Cardiac septum (tissue), 1 donor: ENCODE data around the gene IPO11. TPM values are rescaled to one million over a fixed set of nuclear protein-coding genes. Genes with fewer than 3 reads are reported as not detected.
"Not testable (repeated sequence)": the region's sequence is repeated elsewhere in the genome, so short reads cannot be mapped to it uniquely, and the experiment has no call there.

Experiments used
- DNase-seq: peaks from one replicate; pipeline ENCODE4 v3.0.0-alpha.2; 2020; ENCODE audit warnings: low spot score
- intact Hi-C: fragments of 100-400 bp; cut with DNase I; formaldehyde crosslinking; loops from one replicate; pipeline ENCODE4 v1.14.0; 2022
- total RNA-seq: library from RNA; stranded (reverse); fragmentation: NEBNext Ultra II Directional; extraction: Animal tissue kit (Norgen Biotek cat#: 25700); gene quantifications from one replicate; pipeline ENCODE4 v1.2.1, GENCODE V29; 2021
- donor health status: DM: no; HTN: no; CAD: no.

IPO11 gene
- total RNA-seq, 1 donor from 2014 or later, result 27.4 TPM

DNA sequence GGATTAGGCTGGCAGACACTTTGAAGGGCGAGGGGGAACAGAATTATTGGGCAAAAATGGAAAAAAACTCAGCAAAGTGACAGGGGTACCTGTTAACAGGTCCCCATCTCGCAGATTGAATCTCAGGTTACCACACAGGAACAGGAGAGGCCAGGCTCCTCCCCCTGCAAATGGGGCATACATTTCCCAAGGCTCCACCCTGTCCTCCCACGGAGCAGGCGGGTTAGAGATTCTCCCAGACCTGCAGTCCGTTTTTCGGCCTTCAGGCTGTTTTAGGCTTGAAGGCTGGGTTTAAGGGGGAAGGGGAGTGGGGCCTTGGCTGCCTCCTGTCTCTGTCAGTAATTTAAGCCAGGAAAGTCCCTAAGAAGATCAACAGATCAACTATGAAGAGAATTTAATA is 208.7 kb downstream of the IPO11 start:
- intact Hi-C loops, result loop anchor here (10.0 kb wide), 1 partner anchor 156 kb away; no protein-coding TSS in a partner anchor
- DNase-seq, result no peak

DNA sequence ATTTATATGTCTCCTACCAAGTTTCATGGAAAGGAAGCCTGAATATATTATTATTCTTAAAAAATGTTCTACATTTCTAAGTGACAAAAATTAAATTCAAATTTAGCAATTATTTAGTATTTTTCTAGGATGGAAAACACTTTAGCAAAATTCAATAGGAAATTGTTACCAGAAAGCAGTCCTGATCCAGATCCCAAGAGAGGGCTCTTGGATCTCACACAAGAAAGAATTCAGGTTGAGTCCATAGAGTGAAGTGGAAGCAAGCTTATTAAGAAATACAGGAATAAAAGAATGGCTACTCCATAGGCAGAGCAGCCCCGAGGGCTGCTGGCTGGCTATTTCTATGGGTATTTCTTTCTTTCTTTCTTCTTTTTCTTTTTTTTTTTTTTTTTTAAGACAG is 210.7 kb downstream of the IPO11 start:
- DNase-seq, result no peak
- intact Hi-C loops, result loop anchor here (10.0 kb wide), 1 partner anchor 158 kb away; no protein-coding TSS in a partner anchor

DNA sequence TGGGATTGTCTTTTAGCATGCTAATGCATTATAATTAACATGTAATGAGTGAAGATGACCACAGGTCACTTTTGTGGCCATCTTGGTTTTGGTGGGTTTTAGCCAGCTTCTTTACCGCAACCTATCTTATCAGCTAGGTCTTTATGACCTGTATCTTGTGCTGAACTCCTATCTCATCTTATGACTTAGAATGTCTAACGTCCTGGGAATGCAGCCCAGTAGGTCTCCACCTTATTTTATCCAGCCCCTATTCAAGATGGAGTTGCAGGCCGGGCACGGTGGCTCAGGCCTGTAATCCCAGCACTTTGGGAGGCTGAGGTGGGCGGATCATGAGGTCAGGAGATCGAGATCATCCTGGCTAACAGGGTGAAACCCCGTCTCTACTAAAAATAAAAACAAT is 211.9 kb downstream of the IPO11 start:
- not testable (repeated sequence) for DNase-seq
- intact Hi-C loops, result loop anchor here (10.0 kb wide), 1 partner anchor 160 kb away; no protein-coding TSS in a partner anchor

DNA sequence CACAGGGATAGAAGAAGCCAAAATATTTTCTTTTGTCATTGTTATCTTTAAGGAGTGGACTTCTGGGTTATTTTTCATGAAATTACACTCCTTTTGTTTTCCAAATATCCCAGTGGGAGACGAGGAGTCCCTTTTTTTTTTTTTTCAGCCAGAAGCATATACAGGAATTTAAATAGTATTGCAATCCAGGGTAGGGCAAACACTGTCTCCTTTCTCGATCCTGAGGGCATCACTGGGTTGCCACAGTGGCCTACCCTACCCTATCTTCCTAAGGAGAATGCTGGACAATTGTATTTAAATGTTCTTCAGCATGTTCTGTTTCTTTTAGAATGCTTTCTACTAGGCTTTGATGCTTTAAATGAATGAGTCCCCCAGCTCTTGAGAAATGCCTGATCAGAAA is 214.0 kb downstream of the IPO11 start:
- intact Hi-C loops, result loop anchor here (10.0 kb wide), 1 partner anchor 162 kb away; no protein-coding TSS in a partner anchor
- no peak for DNase-seq

DNA sequence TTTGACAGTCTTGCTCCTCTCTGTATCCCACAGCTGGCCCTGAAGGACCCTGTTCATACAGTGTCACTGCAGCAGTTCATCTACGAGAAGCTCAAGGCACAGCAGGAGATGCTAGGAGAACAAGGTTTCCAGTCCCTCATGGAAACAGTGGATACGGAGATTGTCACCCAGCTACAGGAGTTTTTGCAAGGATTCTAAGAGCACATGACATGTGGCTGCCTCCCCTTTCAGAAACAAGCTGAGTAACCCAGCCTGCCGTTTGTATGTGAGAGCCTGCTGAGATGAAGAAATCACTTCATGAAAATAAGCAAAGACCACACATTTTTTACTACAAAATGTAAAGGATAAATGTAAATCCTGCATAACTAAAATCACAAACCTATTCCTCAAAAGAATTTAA is 214.6 kb downstream of the IPO11 start:
- DNase-seq, result no peak
- intact Hi-C loops, result loop anchor here (10.0 kb wide), 1 partner anchor 162 kb away; no protein-coding TSS in a partner anchor

DNA sequence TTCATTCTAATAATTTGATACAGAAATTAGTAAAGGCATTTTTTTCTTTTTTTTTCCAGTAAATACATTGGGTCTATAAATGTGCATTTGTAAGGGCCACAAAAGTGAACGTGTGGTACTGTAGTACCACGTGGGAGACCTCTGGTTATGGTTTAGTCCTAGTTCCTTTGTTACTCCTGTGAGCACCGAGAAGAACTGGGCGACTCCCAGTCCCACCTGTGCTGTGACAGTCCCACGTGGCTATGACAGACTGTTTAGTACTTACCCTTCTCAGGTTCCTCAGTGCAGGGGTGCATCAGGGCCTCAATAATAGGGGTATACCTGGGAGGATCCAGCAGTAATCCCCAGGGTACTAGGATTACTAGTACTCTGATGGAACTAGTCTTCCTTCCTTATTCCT is 215.3 kb downstream of the IPO11 start:
- intact Hi-C loops, result loop anchor here (10.0 kb wide), 1 partner anchor 163 kb away; no protein-coding TSS in a partner anchor
- no peak for DNase-seq

DNA sequence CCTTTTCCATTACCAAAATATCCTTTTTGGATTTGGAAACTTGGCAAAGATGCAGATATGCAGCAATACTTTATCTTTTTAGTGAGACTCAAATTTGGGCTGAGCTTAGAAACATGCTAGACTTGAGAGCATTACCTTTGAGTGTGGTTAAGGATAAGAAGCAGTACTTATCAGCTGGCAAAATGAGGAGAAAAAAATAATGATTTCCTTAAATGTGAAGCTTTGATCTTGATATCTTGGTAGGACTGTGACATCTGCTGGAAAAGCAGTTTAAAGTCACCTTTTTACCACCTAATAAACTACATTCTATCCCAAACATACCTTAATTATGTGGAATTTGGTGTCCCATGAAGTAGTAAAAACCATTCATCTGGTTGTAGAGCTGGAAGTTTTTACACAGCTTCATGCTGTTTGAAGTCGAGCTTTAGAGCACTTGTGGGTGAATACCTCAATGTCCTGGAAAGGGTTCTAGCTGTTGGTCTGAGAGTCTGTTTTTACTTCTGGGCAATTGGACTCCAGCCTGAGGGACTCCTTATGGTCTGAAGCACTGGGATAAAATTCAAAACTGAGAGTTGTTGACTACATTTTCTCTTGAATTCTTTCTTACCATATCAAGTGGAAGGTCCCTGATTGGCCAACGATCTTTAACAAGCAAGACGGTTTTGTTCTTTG is 219.5 kb downstream of the IPO11 start:
- intact Hi-C loops, result no loop called here
- no peak for DNase-seq

DNA sequence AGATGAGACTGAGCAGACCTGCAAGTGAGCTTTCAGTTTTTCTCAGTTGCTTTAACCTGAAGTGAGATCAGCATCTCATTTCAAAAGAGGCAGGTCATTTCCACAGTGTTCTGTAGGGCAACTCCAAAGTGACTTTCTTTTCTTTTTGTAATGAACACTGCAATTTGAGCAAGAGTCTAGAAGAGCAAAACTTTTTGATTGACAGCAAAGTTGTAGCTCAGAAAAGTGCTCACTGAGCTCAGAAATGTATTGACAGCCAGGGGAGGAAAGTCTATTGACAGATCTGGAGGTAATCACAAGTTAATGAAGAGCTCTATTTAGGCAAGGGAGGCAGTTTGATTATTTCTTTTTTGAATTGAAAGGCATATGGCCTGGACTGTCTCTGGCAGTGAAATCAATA is 220.7 kb downstream of the IPO11 start:
- DNase-seq, result no peak
- intact Hi-C loops, result no loop called here

DNA sequence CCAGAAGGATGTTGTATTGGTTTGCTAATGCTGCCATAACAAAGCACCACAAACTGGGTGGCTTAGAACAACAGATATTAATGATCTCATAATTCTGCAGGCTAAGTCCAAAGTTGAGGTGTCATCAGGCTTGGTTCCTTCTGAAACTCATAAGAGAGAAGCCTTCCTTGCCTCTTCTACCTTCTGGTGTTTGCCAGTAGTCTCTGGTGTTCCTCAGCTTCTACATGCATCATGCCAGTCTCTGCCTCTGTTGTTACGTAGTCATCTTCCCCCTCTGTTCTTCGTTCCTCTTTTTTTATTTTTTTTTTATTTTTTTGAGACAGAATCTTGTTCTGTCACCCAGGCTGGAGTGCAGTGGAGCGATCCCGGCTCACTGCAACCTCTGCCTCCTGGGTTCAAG is 227.9 kb downstream of the IPO11 start:
- intact Hi-C loops, result no loop called here
- no peak for DNase-seq

DNA sequence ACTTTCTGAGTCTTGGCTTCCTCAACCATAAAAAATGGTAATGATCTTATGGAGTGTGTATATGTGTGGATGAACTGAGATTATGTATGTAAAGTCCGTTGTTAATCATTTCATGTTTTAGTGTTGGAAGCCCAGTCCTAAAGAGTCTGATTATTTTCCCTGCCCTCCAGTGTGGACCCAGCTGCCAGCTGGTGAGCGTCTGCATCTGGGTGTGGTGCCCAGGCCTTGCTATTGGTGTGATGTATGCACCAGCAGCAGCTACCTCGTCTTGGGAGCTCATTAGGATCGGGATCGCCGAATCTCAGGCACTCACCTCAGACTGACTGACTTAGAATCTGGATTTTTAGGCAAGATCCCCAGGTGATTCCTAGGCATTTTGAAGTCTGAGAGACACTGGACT is 229.9 kb downstream of the IPO11 start:
- DNase-seq, result no peak
- intact Hi-C loops, result no loop called here

DNA sequence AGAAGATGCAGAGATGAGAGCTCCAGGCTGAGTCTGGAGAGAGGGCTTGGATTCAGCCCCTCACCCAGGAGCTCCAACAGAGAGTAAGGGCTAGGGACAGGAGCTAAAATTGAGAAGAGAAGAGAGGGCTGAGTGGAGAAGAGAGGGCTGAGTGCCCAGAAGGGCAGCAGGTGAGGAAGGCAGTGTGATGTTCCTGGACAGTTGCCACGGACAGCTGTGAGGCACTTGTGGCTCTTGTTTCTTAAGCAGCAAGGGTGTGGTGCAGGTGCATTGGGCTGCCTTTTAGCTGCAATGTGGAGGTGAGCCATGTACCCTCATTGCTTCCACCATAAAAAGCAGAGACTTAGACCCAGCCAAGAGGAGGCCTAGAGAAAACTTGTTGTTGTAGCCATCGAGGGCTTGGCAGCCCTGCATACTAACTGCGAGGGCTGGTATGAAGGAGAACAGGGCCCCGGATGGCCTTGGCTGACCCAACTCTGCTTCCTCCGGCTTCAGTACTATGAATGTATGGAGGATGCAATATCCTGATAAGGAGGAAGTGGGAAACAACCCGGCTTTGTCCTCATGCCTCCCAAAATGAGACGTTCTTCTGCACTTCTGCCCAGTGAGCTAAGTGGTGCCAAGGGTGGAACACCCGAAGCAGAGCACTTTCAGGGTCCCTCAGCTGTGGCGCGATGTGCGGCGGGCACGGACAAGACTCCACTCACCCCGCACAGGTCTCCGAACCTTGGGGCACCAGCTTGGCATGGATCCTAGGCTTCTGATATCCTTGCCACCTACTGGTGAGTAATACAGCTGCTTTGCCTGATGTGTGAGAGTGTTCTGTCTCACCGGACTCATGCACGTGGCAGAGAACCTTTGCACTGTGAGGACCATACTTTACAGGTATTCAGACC is 231.2 kb downstream of the IPO11 start:
- intact Hi-C loops, result no loop called here
- no peak for DNase-seq

DNA sequence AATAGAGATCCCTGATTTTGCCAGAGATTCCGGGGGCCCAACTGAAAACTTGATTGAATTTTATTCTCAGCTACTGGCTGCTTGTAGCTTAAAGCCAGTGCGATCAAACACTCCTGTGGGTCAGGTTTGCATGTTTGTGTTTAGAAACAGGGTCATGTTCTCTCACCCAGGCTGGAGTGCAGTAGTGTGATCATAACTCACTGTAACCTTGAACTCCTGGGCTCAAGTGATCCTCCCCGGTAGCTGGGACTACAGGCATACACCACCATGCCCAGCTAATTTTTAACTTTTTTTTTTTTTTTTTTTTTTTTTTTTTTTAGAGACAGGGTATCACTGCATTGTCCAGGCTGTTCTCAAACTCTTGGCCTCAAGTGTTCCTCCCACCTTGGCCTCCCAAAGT is 232.7 kb downstream of the IPO11 start:
- no peak for DNase-seq
- intact Hi-C loops, result no loop called here

DNA sequence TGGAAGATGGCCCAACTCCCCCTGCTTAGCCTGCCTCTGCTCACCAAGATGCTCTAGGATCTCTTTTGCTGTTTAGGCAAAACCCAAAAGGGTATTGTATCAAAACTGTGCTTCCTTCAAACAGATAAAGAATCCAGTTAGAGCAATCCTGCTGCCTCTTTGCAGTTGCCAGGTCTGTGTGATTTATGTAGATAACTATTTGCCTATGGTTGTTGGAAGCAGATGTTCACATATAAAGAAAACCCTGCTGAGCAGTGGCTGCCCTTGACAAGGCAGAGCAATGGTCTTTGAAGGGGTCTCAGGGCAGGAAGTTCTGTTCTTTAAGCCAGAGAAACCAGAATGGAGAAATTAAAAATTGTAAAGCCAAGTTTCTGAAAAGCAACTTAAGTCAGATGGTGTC is 234.7 kb downstream of the IPO11 start:
- intact Hi-C loops, result no loop called here
- DNase-seq, result no peak

DNA sequence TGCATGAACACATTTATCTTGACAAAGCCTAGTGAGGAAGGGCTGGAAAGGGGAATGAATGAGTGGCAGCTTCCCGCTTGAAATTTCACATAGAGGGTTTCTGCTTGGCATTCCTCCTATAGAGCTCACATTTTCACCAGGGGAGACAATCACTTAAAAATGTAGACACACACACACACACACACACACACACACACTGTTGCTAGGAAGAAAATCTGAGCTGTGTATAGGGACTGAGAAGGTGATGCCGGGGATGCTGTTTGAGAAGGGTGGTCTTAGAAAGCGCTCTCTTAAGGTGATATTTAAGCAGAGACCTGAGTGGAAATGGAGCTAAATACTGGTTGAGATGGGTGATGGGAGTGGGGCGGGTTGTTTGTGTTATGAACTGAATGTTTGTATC is 236.5 kb downstream of the IPO11 start:
- intact Hi-C loops, result no loop called here
- DNase-seq, result no peak

DNA sequence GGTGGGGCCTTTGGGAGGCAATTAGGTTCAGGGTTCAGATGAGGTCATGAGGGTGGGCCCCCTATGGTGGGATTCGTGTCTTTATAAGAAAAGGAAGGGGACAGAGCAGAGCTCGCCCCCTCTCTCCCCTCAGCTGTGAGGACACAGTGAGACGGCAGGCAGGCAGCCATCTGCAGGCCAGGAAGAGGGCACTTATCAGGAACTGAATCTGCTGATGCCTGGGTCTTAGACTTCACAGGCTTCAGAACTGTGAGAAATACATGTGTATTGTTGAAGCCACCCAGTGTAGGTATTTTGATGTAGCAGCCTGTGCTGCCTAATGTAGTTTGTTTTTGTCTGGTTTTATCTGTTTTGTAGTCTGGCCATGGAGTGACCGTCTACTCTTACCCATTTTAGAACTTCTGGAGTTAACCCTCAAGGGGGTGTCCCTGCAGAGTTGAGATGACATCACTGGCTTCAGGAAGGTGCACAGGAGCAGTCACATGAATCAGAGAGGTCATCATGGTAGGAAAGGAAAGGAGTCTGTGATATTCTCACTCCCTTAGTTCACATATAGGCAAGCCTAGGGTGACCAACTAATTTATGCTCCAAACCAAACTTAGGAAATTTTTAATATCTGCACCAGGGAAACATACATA is 237.0 kb downstream of the IPO11 start:
- intact Hi-C loops, result no loop called here
- DNase-seq, result no peak

DNA sequence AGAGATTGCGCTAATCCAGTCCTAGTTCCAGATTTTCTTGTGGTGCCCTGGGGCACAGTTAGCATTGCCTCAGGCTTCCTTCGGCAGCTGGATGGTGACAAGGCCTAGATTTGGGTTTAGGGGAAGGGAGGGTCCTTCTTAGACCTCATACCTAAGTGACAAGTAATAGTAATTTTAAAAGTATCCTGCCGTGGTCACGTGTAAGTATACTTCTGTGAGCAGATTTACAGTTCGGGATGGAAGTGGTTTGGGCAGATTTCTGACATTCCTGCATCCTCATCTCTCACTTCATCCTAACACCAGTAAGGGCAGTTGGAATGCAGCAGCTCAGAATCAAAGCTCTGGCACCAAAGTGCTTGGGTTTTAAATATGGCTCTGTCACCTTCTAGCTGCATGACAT is 237.6 kb downstream of the IPO11 start:
- intact Hi-C loops, result no loop called here
- DNase-seq, result no peak

DNA sequence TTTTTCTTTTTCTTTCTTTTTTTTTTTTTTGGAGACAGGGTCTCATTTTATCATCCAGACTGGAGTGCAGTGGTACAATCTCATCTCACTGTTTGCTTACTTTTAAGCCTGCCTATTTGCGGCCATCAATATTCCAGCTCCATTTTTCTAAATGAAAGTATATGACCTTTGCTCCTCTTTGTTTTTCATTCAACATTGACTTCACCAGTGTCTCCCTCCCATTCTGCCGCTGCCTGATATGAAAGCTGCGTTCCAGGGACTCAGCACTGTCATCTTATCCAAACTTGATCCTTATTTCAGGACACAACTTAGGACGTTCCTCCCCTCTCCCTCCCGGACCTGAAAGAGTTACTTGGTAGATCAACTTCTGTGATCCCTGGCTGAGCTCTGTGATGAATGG is 239.7 kb downstream of the IPO11 start:
- intact Hi-C loops, result no loop called here
- DNase-seq, result no peak

DNA sequence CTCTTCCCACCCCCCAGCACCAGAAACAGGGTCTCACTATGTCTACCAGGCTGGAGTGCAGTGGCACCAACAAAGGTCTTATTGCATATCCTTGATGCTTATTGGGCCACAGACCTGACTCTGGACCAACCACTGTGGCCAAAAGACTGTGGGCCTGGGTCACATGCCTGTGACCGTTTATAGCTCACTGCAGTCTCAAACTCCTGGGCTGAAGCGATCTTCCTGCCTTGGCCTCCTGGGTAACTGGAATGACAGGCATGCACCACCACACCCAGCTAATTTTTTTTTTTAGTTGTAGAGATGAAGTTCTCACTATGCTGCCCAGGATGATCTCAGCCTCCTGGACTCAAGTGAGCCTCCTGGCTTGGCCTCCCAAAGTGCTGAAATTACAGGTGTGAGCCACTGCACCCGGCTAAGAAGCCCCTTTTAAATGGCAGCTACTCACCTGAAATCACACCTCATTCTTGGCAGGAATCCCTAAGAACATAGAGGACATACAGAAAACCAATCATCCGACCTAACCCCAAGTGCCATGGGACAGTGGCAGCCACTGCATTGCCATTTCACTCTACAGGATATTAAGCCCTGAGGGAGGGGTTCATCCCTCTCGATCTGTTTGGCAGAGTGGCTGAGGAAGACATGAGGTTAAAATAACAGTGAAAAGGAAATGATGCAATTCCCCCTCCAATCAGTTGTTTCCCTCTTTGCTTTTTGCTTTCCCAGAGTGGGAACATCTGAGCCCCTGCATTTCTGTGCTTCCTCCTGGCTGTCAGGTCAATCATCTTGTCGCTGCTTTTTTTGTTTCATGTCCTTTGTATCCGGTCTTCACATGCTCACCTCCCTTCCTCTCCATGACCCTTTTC is 240.7 kb downstream of the IPO11 start:
- intact Hi-C loops, result no loop called here
- DNase-seq, result no peak

DNA sequence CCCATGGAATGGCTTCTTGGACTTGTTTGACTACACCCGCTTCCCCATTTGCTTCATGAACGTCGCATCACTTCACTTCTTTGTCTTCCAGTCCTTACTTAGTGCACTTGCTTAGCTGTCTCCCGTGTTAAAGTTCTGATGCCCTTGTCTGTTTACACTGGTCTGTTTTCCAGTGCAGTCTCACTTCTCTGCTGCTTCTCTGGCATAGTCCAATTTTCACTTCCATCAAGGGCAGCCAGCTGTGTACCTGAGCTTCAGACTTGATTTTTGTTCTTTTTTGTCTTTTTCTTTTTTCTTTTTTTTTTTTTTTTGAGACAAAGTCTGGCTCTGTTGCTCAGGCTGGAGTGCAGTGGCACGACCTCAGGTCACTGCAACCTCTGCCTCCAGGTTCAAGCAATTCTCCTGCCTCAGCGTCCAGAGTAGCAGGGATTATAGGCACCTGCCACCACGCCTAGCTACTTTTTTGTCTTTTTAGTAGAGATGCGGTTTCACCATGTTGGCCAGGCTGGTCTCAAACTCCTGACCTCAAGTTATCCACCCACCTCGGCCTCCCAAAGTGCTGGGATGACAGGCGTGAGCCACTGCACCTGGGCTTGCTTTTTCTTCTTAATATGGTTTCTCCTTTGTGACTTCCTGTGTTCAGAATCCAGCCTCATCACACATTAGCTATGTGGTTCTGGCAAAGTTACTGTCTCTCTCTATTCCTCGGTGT is 241.5 kb downstream of the IPO11 start:
- intact Hi-C loops, result no loop called here
- DNase-seq, result no peak
